IMR-90 (cell line): ENCODE measurements around the gene COL20A1. TPM values are rescaled to one million over a fixed set of nuclear protein-coding genes. Genes with fewer than 3 reads are reported as not detected.

Source experiments
- ATAC-seq: fragments of 200-7000 bp; cut with Tn5 transposase; 2 replicates; pipeline ENCODE4 v1.9.1; 2020; ENCODE audit warnings: low read depth, mild to moderate bottlenecking, moderate library complexity
- BruUV-seq: library from RNA; stranded (reverse); fragments of 400-500 nt; replicated peaks from 2 replicates; lab custom pipeline; 2021; lab: Mats Ljungman, UMichigan
- CTCF ChIA-PET: fragments of 300-600 bp; formaldehyde crosslinking; extraction: SDS; loops from one replicate; lab custom pipeline; 2021; ENCODE audit warnings: antibody characterized with exemption; lab: Yijun Ruan, JAX
- POLR2A ChIA-PET: fragments of 300-600 bp; sonication (Branson Sonifier 250); formaldehyde crosslinking; loops from one replicate; lab custom pipeline; 2022; ENCODE audit warnings: antibody characterized with exemption; ENCODE audit not compliant: unreplicated experiment; lab: Charles Lee
- DNase-seq: peaks from one replicate; pipeline ENCODE4 v3.0.0; 2013
- H2AFZ ChIP-seq: replicated peaks from 2 replicates; pipeline ENCODE3; 2013; ENCODE audit warnings: low read length, mild to moderate bottlenecking; ENCODE audit not compliant: poor library complexity
- H2AK5ac ChIP-seq: 2 replicates; pipeline ENCODE4 v1.6.1; 2013; ENCODE audit warnings: low read depth, low read length, inconsistent platforms
- H2AK9ac ChIP-seq: replicated peaks from 2 replicates; pipeline ENCODE3; 2013; ENCODE audit warnings: mild to moderate bottlenecking, low read depth, low read length, moderate library complexity; ENCODE audit not compliant: poor library complexity
- H2BK120ac ChIP-seq: 2 replicates; pipeline ENCODE4 v1.6.1; 2013; ENCODE audit warnings: low read depth, low read length, inconsistent platforms
- H2BK15ac ChIP-seq: 3 replicates; pipeline ENCODE4 v1.6.1; 2013; ENCODE audit warnings: low read depth, low read length, inconsistent platforms
- H2BK20ac ChIP-seq: 2 replicates; pipeline ENCODE4 v1.6.1; 2013; ENCODE audit warnings: low read depth, mild to moderate bottlenecking, inconsistent platforms, low read length, moderate library complexity
- H2BK5ac ChIP-seq: 2 replicates; pipeline ENCODE4 v1.6.1; 2013; ENCODE audit warnings: mild to moderate bottlenecking, low read depth, low read length, inconsistent platforms; ENCODE audit not compliant: poor library complexity, severe bottlenecking
- H3K14ac ChIP-seq: replicated peaks from 2 replicates; pipeline ENCODE4 v1.6.1; 2013; ENCODE audit warnings: low read depth, low read length, inconsistent platforms
- H3K18ac ChIP-seq: 2 replicates; pipeline ENCODE4 v1.6.1; 2013; ENCODE audit warnings: low read depth, low read length, control low read depth
- H3K23ac ChIP-seq: 2 replicates; pipeline ENCODE4 v1.6.1; 2013; ENCODE audit warnings: low read depth, low read length, inconsistent platforms
- H3K27ac ChIP-seq: 2 replicates; pipeline ENCODE4 v1.5.1; 2013; ENCODE audit warnings: mild to moderate bottlenecking, control low read depth, low read length; ENCODE audit not compliant: insufficient read depth
- H3K27me3 ChIP-seq: 2 replicates; pipeline ENCODE4 v1.6.1; 2013; ENCODE audit warnings: low read length; ENCODE audit not compliant: control insufficient read depth, insufficient read depth
- H3K36me3 ChIP-seq: 2 replicates; pipeline ENCODE4 v1.6.1; 2013; ENCODE audit warnings: low read length, mixed read lengths; ENCODE audit not compliant: control insufficient read depth, insufficient read depth
- H3K4ac ChIP-seq: 2 replicates; pipeline ENCODE4 v1.6.1; 2013; ENCODE audit warnings: low read depth, low read length, inconsistent platforms
- H3K4me1 ChIP-seq: 2 replicates; pipeline ENCODE4 v1.6.1; 2013; ENCODE audit warnings: low read length, mixed read lengths; ENCODE audit not compliant: control insufficient read depth, insufficient read depth
- H3K4me2 ChIP-seq: 2 replicates; pipeline ENCODE4 v1.6.1; 2013; ENCODE audit warnings: low read depth, mild to moderate bottlenecking, control low read depth, low read length, moderate library complexity
- H3K4me3 ChIP-seq: 2 replicates; pipeline ENCODE4 v1.5.1; 2013; ENCODE audit warnings: low read depth, mild to moderate bottlenecking, control low read depth, low read length, moderate library complexity; ENCODE audit not compliant: insufficient read depth
- H3K56ac ChIP-seq: 2 replicates; pipeline ENCODE4 v1.6.1; 2013; ENCODE audit warnings: low read length, inconsistent platforms; ENCODE audit not compliant: insufficient read depth; ENCODE audit errors: extremely low read depth
- H3K79me1 ChIP-seq, 2 experiments: 2 replicates each; pipeline ENCODE4 v1.6.1; 2013; ENCODE audit warnings: low read length in 2 of 2, inconsistent platforms in 1 of 2, low read depth in 1 of 2
- H3K9ac ChIP-seq: 2 replicates; pipeline ENCODE4 v1.6.1; 2013; ENCODE audit warnings: low read depth, low read length, control low read depth
- H3K9me1 ChIP-seq: 2 replicates; pipeline ENCODE4 v1.6.1; 2013; ENCODE audit warnings: low read length, inconsistent platforms; ENCODE audit not compliant: insufficient read depth
- H3K9me3 ChIP-seq: 2 replicates; pipeline ENCODE4 v1.6.1; 2013; ENCODE audit warnings: low read length; ENCODE audit not compliant: control insufficient read depth, insufficient read depth
- H4K20me1 ChIP-seq: 2 replicates; pipeline ENCODE4 v1.6.1; 2013; ENCODE audit warnings: low read length, inconsistent platforms; ENCODE audit not compliant: insufficient read depth
- H4K5ac ChIP-seq: 2 replicates; pipeline ENCODE4 v1.6.1; 2013; ENCODE audit warnings: mild to moderate bottlenecking, low read depth, low read length, control low read depth
- H4K8ac ChIP-seq, 2 experiments: 2 replicates each; pipeline ENCODE4 v1.6.1; 2013; ENCODE audit warnings: low read depth in 2 of 2, low read length in 2 of 2, control low read depth in 1 of 2, inconsistent platforms in 1 of 2
- H4K91ac ChIP-seq: 2 replicates; pipeline ENCODE4 v1.6.1; 2013; ENCODE audit warnings: low read depth, low read length, inconsistent platforms; ENCODE audit not compliant: insufficient read depth
- CTCF ChIP-seq: conservative IDR thresholded peaks from 2 replicates; pipeline ENCODE4 v1.5.1; 2012; ENCODE audit warnings: mild to moderate bottlenecking, low read depth, low read length, improper control_type of control experiment
- MAZ ChIP-seq: IDR thresholded peaks from 2 replicates; pipeline ENCODE4 v1.6.1; 2012; ENCODE audit warnings: low read depth, mild to moderate bottlenecking, low read length, improper control_type of control experiment, moderate library complexity, borderline replicate concordance
- MXI1 ChIP-seq: IDR thresholded peaks from 2 replicates; pipeline ENCODE4 v1.6.1; 2012; ENCODE audit warnings: low read depth, mild to moderate bottlenecking, low read length, moderate library complexity, borderline replicate concordance
- POLR2A ChIP-seq: IDR thresholded peaks from 2 replicates; pipeline ENCODE4 v1.6.1; 2012; ENCODE audit warnings: mild to moderate bottlenecking, low read depth, low read length
- RAD21 ChIP-seq: IDR thresholded peaks from 2 replicates; pipeline ENCODE4 v1.6.1; 2012; ENCODE audit warnings: low read length, improper control_type of control experiment
- RFX5 ChIP-seq: IDR thresholded peaks from 2 replicates; pipeline ENCODE4 v1.8.0; 2012; ENCODE audit warnings: low read depth, mild to moderate bottlenecking, low read length, moderate library complexity
- SMC3 ChIP-seq: fragments of 150-350 bp; IDR thresholded peaks from 2 replicates; pipeline ENCODE4 v1.6.1; 2016; ENCODE audit warnings: low read depth, mild to moderate bottlenecking, antibody characterized with exemption, low read length, moderate library complexity
- WGBS, 2 experiments: methylation state at CpG; one replicate each; pipeline versions ENCODE4 v1.1.5 to v1.1.7; 2013; ENCODE audit warnings: missing lambda C conversion rate in 2 of 2; ENCODE audit not compliant: insufficient read length in 1 of 2; ENCODE audit errors: extremely low coverage in 2 of 2; 5-methylcytosine and 5-hydroxymethylcytosine counted together
- dilution Hi-C: fragments of 300-500 bp; cut with HindIII; formaldehyde crosslinking; loops from one replicate; pipeline ENCODE4 v1.14.3; 2018; ENCODE audit warnings: low sequenced_read_pairs; ENCODE audit not compliant: unreplicated experiment
- in situ Hi-C: fragments of 300-500 bp; cut with MboI; formaldehyde crosslinking; loops from 3 replicates; pipeline ENCODE4 v1.14.3; 2019; ENCODE audit warnings: low sequenced_read_pairs, inconsistent platforms, mixed read lengths
- intact Hi-C: fragments of 100-400 bp; cut with micrococcal nuclease; formaldehyde crosslinking; loops from 2 replicates; pipeline ENCODE4 v1.10.0; 2022
- polyA plus RNA-seq, 3 experiments: library from polyadenylated mRNA; depleted of rRNA; stranded (reverse); fragments of >200 nt; gene quantifications; 2 replicates each; pipeline ENCODE4 v1.2.3, GENCODE V29; 2012; ENCODE audit warnings: low replicate concordance in 1 of 3
- total RNA-seq: library from RNA; depleted of rRNA; stranded (reverse); fragments of >200 nt; gene quantifications from 2 replicates; pipeline ENCODE4 v1.2.3, GENCODE V29; 2012

COL20A1 gene
- total and polyA plus RNA-seq, 2 of the 4 experiments (the other 2 are of a cell fraction): not detected

GRCh38 chr20:63369024-63369530 is 76.1 kb downstream of the COL20A1 start:
- Histone ChIP-seq H3K4me2 (no peak overlapping the region), H3K9me1 (no peaks in the 10 kb centered on the region), H2BK15ac (no peak overlapping the region), H4K91ac (no peak overlapping the region), H3K4me3 (no peak overlapping the region), H3K18ac (no peak overlapping the region), H3K36me3 (no peaks in the 10 kb centered on the region), H2BK5ac (no peak overlapping the region), H3K23ac (no peak overlapping the region), H3K79me1 (no peaks in the 10 kb centered on the region), H3K27ac (no peak overlapping the region), H2BK120ac (no peak overlapping the region), H3K9me3 (no peaks in the 10 kb centered on the region), H2AFZ (no peak overlapping the region), H2AK5ac (no peak overlapping the region), H4K20me1 (0 out of 2 replicates have a peak, but pooled peaks cover 4% of the 10 kb centered on the region), H3K14ac (no peak overlapping the region), H3K56ac (no peak overlapping the region), H3K4me1 (no peaks in the 10 kb centered on the region), H3K27me3 (peaks cover 55% of the 10 kb centered on the region), H4K5ac (no peak overlapping the region), H3K9ac (no peak overlapping the region), H4K8ac (no peak overlapping the region), H2AK9ac (no peak overlapping the region), H3K4ac (no peak overlapping the region), H2BK20ac (no peak overlapping the region)
- BruUV-seq: no TSS peak
- ATAC-seq (no peak), DNase-seq (no peak)
- WGBS, 2 experiments: 73% methylated on average over 6 of the region's 10 CpGs; no CpG with 5 or more reads in 1 of the 2 experiments
- TF ChIP-seq MAZ (no peak), MXI1 (no peak), POLR2A (no peak), CTCF (no peak), RFX5 (no peak), RAD21 (no peak), SMC3 (no peak)
- intact Hi-C loops: no loop called here
- in situ Hi-C loops: no loop called here
- dilution Hi-C loops: no loop called here
- POLR2A ChIA-PET: no interaction called here
- CTCF ChIA-PET: no interaction called here
